Loucy (cell line): ENCODE data around the gene PHACTR1.

ENCODE experiments used
- CTCF ChIP-seq: fragments of 200-600 bp; sonication (generic); conservative IDR thresholded peaks from 2 replicates; pipeline ENCODE4 v1.5.1; 2014; ENCODE audit warnings: mild to moderate bottlenecking, antibody characterized with exemption, low read length
- EZH2phosphoT487 ChIP-seq: fragments of 200-600 bp; IDR thresholded peaks from 2 replicates; pipeline ENCODE4 v1.6.1; 2018; ENCODE audit warnings: antibody characterized with exemption, mild to moderate bottlenecking, moderate library complexity, borderline replicate concordance

- TF ChIP-seq CTCF, result no peak
- no peak for TF ChIP-seq EZH2phosphoT487
These were observed at the start of gene PHACTR1 for GRCh38 chr6:12716298-12716916.
